IPS-15b (cell line): ENCODE results near the gene SPRY1.

Experiments
- H3K27me3 ChIP-seq: one replicate; pipeline ENCODE4 v1.6.1; 2013; ENCODE audit warnings: low read length; ENCODE audit not compliant: control insufficient read depth, insufficient read depth
- H3K36me3 ChIP-seq: one replicate; pipeline ENCODE4 v1.6.1; 2013; ENCODE audit warnings: low read length; ENCODE audit not compliant: control insufficient read depth, insufficient read depth
- H3K4me1 ChIP-seq: one replicate; pipeline ENCODE4 v1.6.1; 2013; ENCODE audit warnings: mild to moderate bottlenecking, low read length; ENCODE audit not compliant: control insufficient read depth, insufficient read depth
- H3K4me3 ChIP-seq: one replicate; pipeline ENCODE4 v1.5.1; 2013; ENCODE audit warnings: low read depth, low read length
- H3K9ac ChIP-seq: one replicate; pipeline ENCODE4 v1.6.1; 2013; ENCODE audit warnings: low read depth, mild to moderate bottlenecking, low read length
- H3K9me3 ChIP-seq: one replicate; pipeline ENCODE4 v1.6.1; 2013; ENCODE audit warnings: mild to moderate bottlenecking, low read length; ENCODE audit not compliant: control insufficient read depth, insufficient read depth

The SPRY1 gene

DNA sequence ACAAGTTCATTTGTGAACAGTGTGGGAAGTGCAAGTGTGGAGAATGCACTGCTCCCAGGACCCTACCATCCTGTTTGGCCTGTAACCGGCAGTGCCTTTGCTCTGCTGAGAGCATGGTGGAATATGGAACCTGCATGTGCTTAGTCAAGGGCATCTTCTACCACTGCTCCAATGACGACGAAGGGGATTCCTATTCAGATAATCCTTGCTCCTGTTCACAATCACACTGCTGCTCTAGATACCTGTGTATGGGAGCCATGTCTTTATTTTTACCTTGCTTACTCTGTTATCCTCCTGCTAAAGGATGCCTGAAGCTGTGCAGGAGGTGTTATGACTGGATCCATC, 5.5 kb downstream of the SPRY1 start:
- Histone ChIP-seq H3K27me3 (no peaks in the 10 kb centered on the region), H3K36me3 (peaks cover 15% of the 10 kb centered on the region), H3K4me1 (peaks cover 12% of the 10 kb centered on the region), H3K9ac (no peak overlapping the region), H3K4me3 (no peak overlapping the region), H3K9me3 (no peaks in the 10 kb centered on the region)

DNA sequence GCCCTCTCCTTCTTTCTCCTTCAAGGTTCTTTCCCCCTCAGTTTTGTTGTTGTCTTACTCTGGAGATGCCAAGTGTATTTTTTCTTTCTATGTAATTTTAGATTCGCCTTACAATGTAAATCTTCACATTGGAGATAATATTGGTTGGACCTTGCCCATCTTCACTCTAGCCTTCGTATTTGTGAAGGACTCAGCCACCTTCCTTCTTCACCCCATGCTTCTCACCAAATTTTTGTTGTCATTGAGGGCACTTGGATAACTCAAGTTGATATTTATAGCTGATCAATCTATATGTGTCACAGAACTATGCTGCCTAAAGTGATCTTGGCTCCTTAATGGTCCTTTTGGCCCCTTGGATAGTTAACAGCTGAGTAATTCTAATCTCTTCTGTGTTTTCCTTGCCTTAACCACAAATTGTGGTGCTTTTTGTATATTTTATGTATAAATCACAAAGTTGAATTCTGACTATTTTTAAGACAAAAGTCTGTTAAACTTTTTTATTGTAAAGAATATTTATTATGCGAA, 6.5 kb downstream of the SPRY1 start:
- Histone ChIP-seq H3K9ac (no peak overlapping the region), H3K27me3 (no peaks in the 10 kb centered on the region), H3K4me3 (no peak overlapping the region), H3K36me3 (peaks cover 15% of the 10 kb centered on the region), H3K9me3 (no peaks in the 10 kb centered on the region), H3K4me1 (peaks cover 12% of the 10 kb centered on the region)

- Histone ChIP-seq H3K9me3 (no peaks in the 10 kb centered on the region), H3K4me3 (no peak overlapping the region), H3K4me1 (peaks cover 18% of the 10 kb centered on the region), H3K27me3 (no peaks in the 10 kb centered on the region), H3K36me3 (peaks cover 15% of the 10 kb centered on the region), H3K9ac (no peak overlapping the region)
Observed at GRCh38 chr4:123404533-123404932, 7.9 kb downstream of the SPRY1 start.

DNA sequence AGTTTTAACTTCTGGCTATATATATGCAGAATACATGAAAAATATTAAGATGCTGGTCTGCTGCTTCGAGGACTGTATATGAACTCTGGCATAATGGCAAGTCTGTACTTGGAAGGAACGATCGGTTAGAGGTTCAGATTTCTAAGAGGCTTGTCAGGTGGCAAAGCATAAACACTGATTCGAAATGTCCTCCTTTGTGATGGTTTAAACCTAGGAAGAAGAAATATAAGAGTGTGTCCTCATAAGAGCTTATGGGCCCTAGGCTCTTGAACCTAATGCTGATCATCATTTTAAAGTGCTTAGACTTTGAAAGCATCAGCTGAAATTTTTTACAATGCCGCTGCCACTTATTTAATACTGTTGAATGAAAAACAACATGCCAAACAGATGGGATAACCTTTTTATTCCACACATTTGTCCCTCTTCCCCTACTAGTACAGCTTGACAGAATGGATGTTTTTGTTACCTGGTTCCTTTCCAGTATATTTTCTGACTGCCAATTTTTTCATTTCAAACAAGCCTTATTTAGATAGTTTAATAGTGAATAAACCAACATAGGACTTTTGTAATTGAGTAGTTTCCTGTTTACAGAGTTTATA, 8.8 kb downstream of the SPRY1 start:
- no peaks in the 10 kb centered on the region for H3K9me3 ChIP-seq
- H3K9ac ChIP-seq = no peak overlapping the region
- H3K36me3 ChIP-seq = peaks cover 15% of the 10 kb centered on the region
- H3K4me3 ChIP-seq = no peak overlapping the region
- peaks cover 18% of the 10 kb centered on the region for H3K4me1 ChIP-seq
- H3K27me3 ChIP-seq = no peaks in the 10 kb centered on the region

DNA sequence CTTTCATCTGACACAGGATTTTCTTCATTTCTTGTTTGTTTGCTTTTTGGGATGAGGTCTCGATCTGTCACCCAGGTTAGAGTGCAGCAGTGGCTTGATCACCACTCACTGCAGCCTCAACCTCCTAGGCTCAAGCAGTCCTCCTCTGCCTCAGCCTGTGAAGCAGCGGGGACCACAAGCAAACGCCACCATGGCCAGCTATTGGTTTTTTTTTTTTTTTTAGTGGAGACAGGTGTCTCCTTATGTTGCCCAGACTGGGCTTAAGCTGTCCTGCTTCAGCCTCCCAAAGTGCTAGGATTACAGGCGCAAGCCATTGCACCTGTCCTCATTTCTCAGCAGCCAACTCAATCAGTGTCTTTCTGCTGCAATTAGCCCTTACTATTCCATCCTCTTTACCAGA, 10.3 kb downstream of the SPRY1 start:
- H3K4me1 ChIP-seq = peaks cover 15% of the 10 kb centered on the region
- no peaks in the 10 kb centered on the region for H3K27me3 ChIP-seq
- no peak overlapping the region for H3K4me3 ChIP-seq
- peaks cover 12% of the 10 kb centered on the region for H3K36me3 ChIP-seq
- H3K9ac ChIP-seq = no peak overlapping the region
- H3K9me3 ChIP-seq = no peaks in the 10 kb centered on the region

- Histone ChIP-seq H3K9me3 (no peaks in the 10 kb centered on the region), H3K27me3 (no peaks in the 10 kb centered on the region), H3K4me3 (no peak overlapping the region), H3K4me1 (peaks cover 14% of the 10 kb centered on the region), H3K36me3 (no peaks in the 10 kb centered on the region), H3K9ac (no peak overlapping the region)
Observed at GRCh38 chr4:123408471-123409084, 12.0 kb downstream of the SPRY1 start.

DNA sequence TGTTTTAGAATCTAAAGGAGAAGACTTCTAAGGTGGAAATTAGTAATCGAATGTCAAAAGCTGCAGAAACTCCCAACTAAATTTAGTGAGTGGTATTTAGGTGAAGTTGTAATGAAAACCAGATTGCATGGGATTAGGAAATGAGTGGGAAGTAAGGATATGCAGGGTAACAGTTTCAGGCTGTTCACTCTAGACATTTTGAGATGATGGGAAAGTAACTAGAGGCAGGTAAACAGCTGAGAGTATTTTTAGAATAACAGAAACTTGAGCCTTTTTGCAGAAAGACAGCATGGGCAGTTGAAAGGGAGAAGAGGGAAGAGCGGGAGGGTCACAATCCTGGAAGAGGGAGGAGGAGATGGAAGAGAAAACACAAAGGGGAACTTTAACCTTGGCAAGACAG, 12.7 kb downstream of the SPRY1 start:
- Histone ChIP-seq H3K27me3 (no peaks in the 10 kb centered on the region), H3K4me3 (no peak overlapping the region), H3K4me1 (peaks cover 14% of the 10 kb centered on the region), H3K9me3 (no peaks in the 10 kb centered on the region), H3K9ac (no peak overlapping the region), H3K36me3 (no peaks in the 10 kb centered on the region)

- H3K9ac ChIP-seq = no peak overlapping the region
- peaks cover 13% of the 10 kb centered on the region for H3K4me1 ChIP-seq
- H3K9me3 ChIP-seq = no peaks in the 10 kb centered on the region
- no peak overlapping the region for H3K4me3 ChIP-seq
- H3K36me3 ChIP-seq = no peaks in the 10 kb centered on the region
- H3K27me3 ChIP-seq = no peaks in the 10 kb centered on the region
Observed at GRCh38 chr4:123411514-123411913, 14.9 kb downstream of the SPRY1 start.

- Histone ChIP-seq H3K9ac (no peak overlapping the region), H3K27me3 (no peaks in the 10 kb centered on the region), H3K4me3 (no peak overlapping the region), H3K36me3 (no peaks in the 10 kb centered on the region), H3K4me1 (peaks cover 16% of the 10 kb centered on the region), H3K9me3 (no peaks in the 10 kb centered on the region)
Observed at GRCh38 chr4:123412091-123412505, 15.5 kb downstream of the SPRY1 start.

GRCh38 chr4:123412700-123413512, 16.3 kb downstream of the SPRY1 start:
- no peak overlapping the region for H3K4me3 ChIP-seq
- H3K9me3 ChIP-seq = no peaks in the 10 kb centered on the region
- no peaks in the 10 kb centered on the region for H3K36me3 ChIP-seq
- no peak overlapping the region for H3K9ac ChIP-seq
- H3K27me3 ChIP-seq = no peaks in the 10 kb centered on the region
- peaks cover 20% of the 10 kb centered on the region for H3K4me1 ChIP-seq

GRCh38 chr4:123415576-123415975, 19.0 kb downstream of the SPRY1 start:
- H3K4me1 ChIP-seq = peaks cover 22% of the 10 kb centered on the region
- H3K27me3 ChIP-seq = no peaks in the 10 kb centered on the region
- no peak overlapping the region for H3K4me3 ChIP-seq
- no peaks in the 10 kb centered on the region for H3K36me3 ChIP-seq
- H3K9ac ChIP-seq = no peak overlapping the region
- no peaks in the 10 kb centered on the region for H3K9me3 ChIP-seq

GRCh38 chr4:123415977-123416376, 19.4 kb downstream of the SPRY1 start:
- Histone ChIP-seq H3K9ac (no peak overlapping the region), H3K27me3 (no peaks in the 10 kb centered on the region), H3K4me1 (peaks cover 22% of the 10 kb centered on the region), H3K9me3 (no peaks in the 10 kb centered on the region), H3K36me3 (no peaks in the 10 kb centered on the region), H3K4me3 (no peak overlapping the region)
